Measurements from ENCODE around the gene PLA2G2A. TPM values are rescaled to one million over a fixed set of nuclear protein-coding genes. Genes with fewer than 3 reads are reported as not detected.

PLA2G2A gene
- total and polyA plus RNA-seq, 2 donors (not counting 1 experiment from before 2014, with no cell fraction given) = not detected

- DNase-seq (no peak), ATAC-seq (ENCODE audit: low read depth) (no peak)
- H4K20me1 ChIP-seq (ENCODE audit: control insufficient read depth, insufficient read depth, low read length, poor library complexity, severe bottlenecking) = no peaks in the 10 kb centered on the region
- Mint-ChIP-seq H3K9me3 (ENCODE audit: insufficient read depth) (no peaks in the 10 kb centered on the region), H3K4me3 (no peak overlapping the region), H3K4me1 (peaks cover 3% of the 10 kb centered on the region), H3K27me3 (peaks cover 4% of the 10 kb centered on the region), H3K27ac (no peak overlapping the region)
- no peak overlapping the region for H3K27ac ChIP-seq (ENCODE audit: low read length in 2 of 2)
- H3K36me3 ChIP-seq (replicated peaks in 1 of 2; ENCODE audit: control extremely low read depth in 1 of 2, control insufficient read depth in 1 of 2, extremely low read depth in 1 of 2, insufficient read depth in 2 of 2, low read length in 1 of 2) = no peaks in the 10 kb centered on the region
- no peak for TF ChIP-seq EZH2 (IDR thresholded peaks at IDR 0.05; ENCODE audit: borderline replicate concordance, insufficient read depth, low read depth, low read length, poor library complexity, severe bottlenecking)
- no peak for TF ChIP-seq CTCF (IDR thresholded peaks at IDR 0.05)
- H3K4me2 ChIP-seq (replicated peaks; ENCODE audit: low read depth, low read length, poor library complexity, severe bottlenecking) = no peak overlapping the region
- intact Hi-C loops (cut with micrococcal nuclease) = no loop called here
- H3K79me2 ChIP-seq (ENCODE audit: control insufficient read depth, insufficient read depth, low read length) = no peaks in the 10 kb centered on the region
- CTCF ChIA-PET = no interaction called here
- POLR2A ChIA-PET = no interaction called here
- peaks cover 0 to 5% (median 0%) of the 10 kb centered on the region in 4 experiments for H3K27me3 ChIP-seq (replicated peaks in 1 of 4; ENCODE audit: control extremely low read depth in 1 of 4, control insufficient read depth in 3 of 4, insufficient read depth in 4 of 4, low read length in 3 of 4)
- H2AFZ ChIP-seq (ENCODE audit: insufficient read depth, low read depth, low read length, poor library complexity, severe bottlenecking) = no peak overlapping the region
- no peak overlapping the region for H3K9ac ChIP-seq (ENCODE audit: low read length)
- peaks cover 0 to 3% of the 10 kb centered on the region in 2 donors for H3K4me1 ChIP-seq (ENCODE audit: control insufficient read depth in 2 of 2, insufficient read depth in 2 of 2, low read length in 2 of 2)
- 69% methylated on average over 5 of the region's 7 CpGs for WGBS (ENCODE audit: insufficient coverage)
- no peaks in the 10 kb centered on the region for H3K9me3 ChIP-seq (ENCODE audit: control extremely low read depth in 1 of 3, control insufficient read depth in 2 of 3, insufficient read depth in 1 of 3, low read length in 2 of 3)
- no peak overlapping the region for H3K4me3 ChIP-seq (ENCODE audit: control extremely low read depth in 1 of 5, extremely low read depth in 1 of 5, insufficient read depth in 1 of 5, low read depth in 2 of 5, low read length in 4 of 5)
These were observed 38.8 kb downstream of the PLA2G2A start for GRCh38 chr1:19940486-19941205.

GRCh38 chr1:19938472-19938871 is 40.9 kb downstream of the PLA2G2A start:
- H3K27me3 Mint-ChIP-seq = no peaks in the 10 kb centered on the region
- no peaks in the 10 kb centered on the region for H3K27me3 ChIP-seq (replicated peaks in 1 of 4; ENCODE audit: control extremely low read depth in 1 of 4, control insufficient read depth in 3 of 4, insufficient read depth in 4 of 4, low read length in 3 of 4)
- no peak overlapping the region for H3K4me3 Mint-ChIP-seq
- H3K79me2 ChIP-seq (ENCODE audit: control insufficient read depth, insufficient read depth, low read length) = no peaks in the 10 kb centered on the region
- H3K27ac Mint-ChIP-seq = no peak overlapping the region
- no peaks in the 10 kb centered on the region for H4K20me1 ChIP-seq (ENCODE audit: control insufficient read depth, insufficient read depth, low read length, poor library complexity, severe bottlenecking)
- H3K4me2 ChIP-seq (replicated peaks; ENCODE audit: low read depth, low read length, poor library complexity, severe bottlenecking) = no peak overlapping the region
- DNase-seq (no peak), ATAC-seq (ENCODE audit: low read depth) (no peak)
- intact Hi-C loops (cut with micrococcal nuclease) = no loop called here
- WGBS (ENCODE audit: insufficient coverage) = 71% methylated on average over 1 of the region's 1 CpG
- H3K9me3 Mint-ChIP-seq (ENCODE audit: insufficient read depth) = no peaks in the 10 kb centered on the region
- POLR2A ChIA-PET = no interaction called here
- CTCF ChIA-PET = interaction anchor here (1.9 kb wide), 1 partner anchor 21 kb away, joined by 4 read pairs; no protein-coding TSS in a partner anchor
- H3K4me1 Mint-ChIP-seq = peaks cover 3% of the 10 kb centered on the region
- TF ChIP-seq CTCF (IDR thresholded peaks at IDR 0.05) (no peak), EZH2 (IDR thresholded peaks at IDR 0.05; ENCODE audit: borderline replicate concordance, insufficient read depth, low read depth, low read length, poor library complexity, severe bottlenecking) (no peak)
- no peak overlapping the region for H2AFZ ChIP-seq (ENCODE audit: insufficient read depth, low read depth, low read length, poor library complexity, severe bottlenecking)
- H3K9ac ChIP-seq (ENCODE audit: low read length) = no peak overlapping the region
- H3K9me3 ChIP-seq (ENCODE audit: control extremely low read depth in 1 of 3, control insufficient read depth in 2 of 3, insufficient read depth in 1 of 3, low read length in 2 of 3) = peaks cover 0 to 14% (median 0%) of the 10 kb centered on the region in 3 donors
- no peak overlapping the region for H3K4me3 ChIP-seq (ENCODE audit: control extremely low read depth in 1 of 5, extremely low read depth in 1 of 5, insufficient read depth in 1 of 5, low read depth in 2 of 5, low read length in 4 of 5)
- H3K27ac ChIP-seq (ENCODE audit: low read length in 2 of 2) = no peak overlapping the region
- no peaks in the 10 kb centered on the region for H3K36me3 ChIP-seq (replicated peaks in 1 of 2; ENCODE audit: control extremely low read depth in 1 of 2, control insufficient read depth in 1 of 2, extremely low read depth in 1 of 2, insufficient read depth in 2 of 2, low read length in 1 of 2)
- H3K4me1 ChIP-seq (ENCODE audit: control insufficient read depth in 2 of 2, insufficient read depth in 2 of 2, low read length in 2 of 2) = peaks cover 0 to 3% of the 10 kb centered on the region in 2 donors

All from B cell (primary cell).